Stomach (tissue), 4 donors: Measurements from ENCODE around the gene UPK2.

ENCODE experiments used
- EP300 ChIP-seq: sonication (generic); formaldehyde crosslinking; IDR thresholded peaks from one replicate; pipeline ENCODE4 v1.6.1; 2017; ENCODE audit warnings: antibody characterized with exemption
- TF ChIP-seq, protein P1 (sequence below), 7 experiments: fragments of 450-650 bp in 4 of 7; fragments of 200-600 bp in 3 of 7; sonication (generic) in 3 of 7; IDR thresholded peaks; one replicate each; pipeline ENCODE4 v1.5.1; 2016 to 2019; ENCODE audit warnings: antibody characterized with exemption in 7 of 7, control low read depth in 2 of 7, mild to moderate bottlenecking in 1 of 7

DNA sequence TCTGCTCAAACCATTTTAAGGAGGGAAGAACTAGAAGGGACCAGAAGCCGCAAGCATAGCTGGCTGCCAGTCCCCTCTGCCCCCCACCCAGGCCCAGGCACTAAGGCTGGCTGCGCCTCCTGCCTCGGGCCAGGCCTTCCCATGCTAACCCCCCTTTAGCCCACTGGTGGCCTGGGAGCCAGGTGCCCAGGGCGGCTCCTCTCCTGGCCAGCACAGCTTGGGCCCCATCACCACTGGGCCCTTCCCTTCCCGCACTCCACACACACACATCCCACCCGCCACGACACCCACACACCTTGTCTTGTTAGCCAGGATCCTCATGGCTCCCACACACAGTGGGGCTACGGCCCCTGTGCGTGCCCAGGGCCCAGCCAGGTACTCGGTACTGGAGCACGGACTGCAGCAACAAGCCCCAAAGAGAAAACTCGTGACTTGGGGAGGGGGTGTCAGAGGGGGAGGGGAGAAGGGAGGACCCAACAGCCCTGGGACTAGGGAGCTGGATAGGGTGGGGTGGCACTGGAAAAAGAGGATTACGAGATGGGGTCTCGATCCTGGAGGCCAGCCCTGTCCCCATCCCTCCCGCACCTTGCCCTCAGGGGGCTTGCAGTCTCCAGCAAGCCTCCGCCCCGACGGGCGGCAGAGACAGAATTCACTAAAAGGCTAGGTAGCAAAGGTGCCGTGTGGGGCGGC lies 46.3 kb upstream of the UPK2 start:
- no peak for TF ChIP-seq EP300
- TF ChIP-seq, protein P1, sequence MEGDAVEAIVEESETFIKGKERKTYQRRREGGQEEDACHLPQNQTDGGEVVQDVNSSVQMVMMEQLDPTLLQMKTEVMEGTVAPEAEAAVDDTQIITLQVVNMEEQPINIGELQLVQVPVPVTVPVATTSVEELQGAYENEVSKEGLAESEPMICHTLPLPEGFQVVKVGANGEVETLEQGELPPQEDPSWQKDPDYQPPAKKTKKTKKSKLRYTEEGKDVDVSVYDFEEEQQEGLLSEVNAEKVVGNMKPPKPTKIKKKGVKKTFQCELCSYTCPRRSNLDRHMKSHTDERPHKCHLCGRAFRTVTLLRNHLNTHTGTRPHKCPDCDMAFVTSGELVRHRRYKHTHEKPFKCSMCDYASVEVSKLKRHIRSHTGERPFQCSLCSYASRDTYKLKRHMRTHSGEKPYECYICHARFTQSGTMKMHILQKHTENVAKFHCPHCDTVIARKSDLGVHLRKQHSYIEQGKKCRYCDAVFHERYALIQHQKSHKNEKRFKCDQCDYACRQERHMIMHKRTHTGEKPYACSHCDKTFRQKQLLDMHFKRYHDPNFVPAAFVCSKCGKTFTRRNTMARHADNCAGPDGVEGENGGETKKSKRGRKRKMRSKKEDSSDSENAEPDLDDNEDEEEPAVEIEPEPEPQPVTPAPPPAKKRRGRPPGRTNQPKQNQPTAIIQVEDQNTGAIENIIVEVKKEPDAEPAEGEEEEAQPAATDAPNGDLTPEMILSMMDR (IDR thresholded peaks at IDR 0.05): no peak
